HUES64 (cell line): Measurements from ENCODE around the gene LILRA2.
"Not testable (repeated sequence)": the region's sequence is repeated elsewhere in the genome, so short reads cannot be mapped to it uniquely, and the experiment has no call there.

Experiments
- H3K27ac ChIP-seq: 2 replicates; pipeline ENCODE4 v1.7.0; 2013; ENCODE audit warnings: low read depth, low read length, inconsistent platforms
- H3K27me3 ChIP-seq: 2 replicates; pipeline ENCODE4 v1.6.1; 2013; ENCODE audit warnings: mild to moderate bottlenecking, low read length; ENCODE audit not compliant: insufficient read depth
- H3K36me3 ChIP-seq: 2 replicates; pipeline ENCODE4 v1.6.1; 2013; ENCODE audit warnings: mild to moderate bottlenecking, low read length; ENCODE audit not compliant: insufficient read depth
- H3K4me1 ChIP-seq: 2 replicates; pipeline ENCODE4 v1.6.1; 2013; ENCODE audit warnings: mild to moderate bottlenecking, low read length, moderate library complexity; ENCODE audit not compliant: insufficient read depth
- H3K4me3 ChIP-seq: 2 replicates; pipeline ENCODE4 v1.5.1; 2013; ENCODE audit warnings: mild to moderate bottlenecking, low read length, moderate library complexity
- H3K9ac ChIP-seq: 2 replicates; pipeline ENCODE4 v1.6.1; 2013; ENCODE audit warnings: mild to moderate bottlenecking, low read depth, low read length
- H3K9me3 ChIP-seq: 2 replicates; pipeline ENCODE4 v1.6.1; 2013; ENCODE audit warnings: low read depth, low read length; ENCODE audit not compliant: insufficient read depth
- WGBS: fragments of 150-250, 120-280 bp; methylation state at CpG from one replicate; pipeline ENCODE4 v1.1.7; 2013; ENCODE audit warnings: missing lambda C conversion rate; 5-methylcytosine and 5-hydroxymethylcytosine counted together

Gene LILRA2

GRCh38 chr19:54593931-54594626, 20.5 kb downstream of the LILRA2 start:
- not testable (repeated sequence) for H3K4me1 ChIP-seq, H3K27ac ChIP-seq, H3K9ac ChIP-seq, H3K4me3 ChIP-seq, H3K27me3 ChIP-seq, H3K36me3 ChIP-seq
- WGBS, result 80% methylated on average over 9 of the region's 9 CpGs
- peaks cover 76% of the 10 kb centered on the region for H3K9me3 ChIP-seq

GRCh38 chr19:54594737-54595136, 21.1 kb downstream of the LILRA2 start:
- no peaks in the 10 kb centered on the region for H3K27me3 ChIP-seq
- H3K4me1 ChIP-seq, result no peaks in the 10 kb centered on the region
- H3K36me3 ChIP-seq, result no peaks in the 10 kb centered on the region
- H3K4me3 ChIP-seq, result no peak overlapping the region
- no peak overlapping the region for H3K27ac ChIP-seq
- peaks cover 76% of the 10 kb centered on the region for H3K9me3 ChIP-seq
- 91% methylated on average over 5 of the region's 5 CpGs for WGBS
- H3K9ac ChIP-seq, result no peak overlapping the region

GRCh38 chr19:54595680-54596436, 22.3 kb downstream of the LILRA2 start:
- H3K9me3 ChIP-seq, result peaks cover 77% of the 10 kb centered on the region
- 86% methylated on average over 26 of the region's 26 CpGs for WGBS
- not testable (repeated sequence) for H3K27me3 ChIP-seq, H3K4me3 ChIP-seq, H3K27ac ChIP-seq, H3K9ac ChIP-seq, H3K36me3 ChIP-seq, H3K4me1 ChIP-seq

- Histone ChIP-seq H3K4me1 (no peaks in the 10 kb centered on the region), H3K27ac (no peak overlapping the region), H3K9ac (no peak overlapping the region), H3K9me3 (peaks cover 81% of the 10 kb centered on the region), H3K4me3 (no peak overlapping the region), H3K27me3 (no peaks in the 10 kb centered on the region), H3K36me3 (no peaks in the 10 kb centered on the region)
- WGBS, result 68% methylated on average over 5 of the region's 5 CpGs
Observed at GRCh38 chr19:54600212-54600611, 26.6 kb downstream of the LILRA2 start.

GRCh38 chr19:54606230-54606629, 32.6 kb downstream of the LILRA2 start:
- H3K4me3 ChIP-seq, result no peak overlapping the region
- 67% methylated on average over 3 of the region's 4 CpGs for WGBS
- H3K4me1 ChIP-seq, result no peaks in the 10 kb centered on the region
- H3K9ac ChIP-seq, result no peak overlapping the region
- no peaks in the 10 kb centered on the region for H3K27me3 ChIP-seq
- H3K27ac ChIP-seq, result no peak overlapping the region
- H3K36me3 ChIP-seq, result no peaks in the 10 kb centered on the region
- peaks cover 98% of the 10 kb centered on the region for H3K9me3 ChIP-seq

GRCh38 chr19:54606891-54607784, 33.5 kb downstream of the LILRA2 start:
- H3K4me1 ChIP-seq, result no peaks in the 10 kb centered on the region
- no peak overlapping the region for H3K4me3 ChIP-seq
- WGBS, result 75% methylated on average over 16 of the region's 16 CpGs
- no peak overlapping the region for H3K9ac ChIP-seq
- no peaks in the 10 kb centered on the region for H3K27me3 ChIP-seq
- H3K9me3 ChIP-seq, result peaks cover 100% of the 10 kb centered on the region
- H3K27ac ChIP-seq, result no peak overlapping the region
- H3K36me3 ChIP-seq, result no peaks in the 10 kb centered on the region

- no peak overlapping the region for H3K27ac ChIP-seq
- no peak overlapping the region for H3K9ac ChIP-seq
- 64% methylated on average over 5 of the region's 5 CpGs for WGBS
- H3K36me3 ChIP-seq, result no peaks in the 10 kb centered on the region
- no peaks in the 10 kb centered on the region for H3K27me3 ChIP-seq
- peaks cover 98% of the 10 kb centered on the region for H3K9me3 ChIP-seq
- no peaks in the 10 kb centered on the region for H3K4me1 ChIP-seq
- H3K4me3 ChIP-seq, result no peak overlapping the region
Observed at GRCh38 chr19:54607785-54608150, 34.2 kb downstream of the LILRA2 start.

GRCh38 chr19:54608205-54608604, 34.6 kb downstream of the LILRA2 start:
- no peak overlapping the region for H3K4me3 ChIP-seq
- no peaks in the 10 kb centered on the region for H3K4me1 ChIP-seq
- no peaks in the 10 kb centered on the region for H3K27me3 ChIP-seq
- no peak overlapping the region for H3K27ac ChIP-seq
- H3K9me3 ChIP-seq, result peaks cover 96% of the 10 kb centered on the region
- WGBS, result 82% methylated on average over 7 of the region's 7 CpGs
- no peaks in the 10 kb centered on the region for H3K36me3 ChIP-seq
- H3K9ac ChIP-seq, result no peak overlapping the region

GRCh38 chr19:54608792-54609191, 35.2 kb downstream of the LILRA2 start:
- Histone ChIP-seq H3K27me3 (no peaks in the 10 kb centered on the region), H3K4me1 (no peaks in the 10 kb centered on the region), H3K27ac (no peak overlapping the region), H3K9ac (no peak overlapping the region), H3K9me3 (peaks cover 94% of the 10 kb centered on the region), H3K36me3 (no peaks in the 10 kb centered on the region), H3K4me3 (no peak overlapping the region)
- 85% methylated on average over 15 of the region's 15 CpGs for WGBS

GRCh38 chr19:54609356-54609791, 35.8 kb downstream of the LILRA2 start:
- Histone ChIP-seq H3K27me3 (no peaks in the 10 kb centered on the region), H3K36me3 (no peaks in the 10 kb centered on the region), H3K4me1 (no peaks in the 10 kb centered on the region), H3K4me3 (no peak overlapping the region), H3K9me3 (peaks cover 94% of the 10 kb centered on the region), H3K9ac (no peak overlapping the region), H3K27ac (no peak overlapping the region)
- WGBS, result 86% methylated on average over 26 of the region's 26 CpGs

GRCh38 chr19:54612428-54612827, 38.8 kb downstream of the LILRA2 start:
- Histone ChIP-seq H3K27me3 (no peaks in the 10 kb centered on the region), H3K27ac (no peak overlapping the region), H3K4me3 (no peak overlapping the region), H3K9ac (no peak overlapping the region), H3K36me3 (no peaks in the 10 kb centered on the region), H3K9me3 (peaks cover 91% of the 10 kb centered on the region), H3K4me1 (no peaks in the 10 kb centered on the region)
- 90% methylated on average over 1 of the region's 1 CpG for WGBS
